ENCODE results near the gene CAMSAP1.

CAMSAP1 gene

DNA sequence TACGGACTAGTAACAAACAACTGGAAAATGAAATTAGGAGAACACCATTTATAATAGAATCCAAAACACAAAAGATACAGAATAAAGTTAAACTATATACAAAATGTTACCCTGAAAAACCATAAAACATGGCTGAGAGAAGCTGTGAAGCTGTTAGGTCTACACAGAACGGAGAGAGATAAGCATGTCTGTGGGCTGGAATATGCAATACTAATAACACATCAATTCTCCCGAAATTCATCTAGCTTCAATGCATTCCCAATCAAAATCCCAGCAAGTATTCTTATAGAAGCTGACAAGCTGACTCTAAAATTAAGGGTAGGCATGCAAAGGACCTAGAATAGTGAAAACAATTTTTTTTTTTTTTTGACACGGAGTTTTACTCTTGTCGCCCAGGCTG is 32.5 kb downstream of the CAMSAP1 start:
- no peak for TF ChIP-seq CTCF (IDR thresholded peaks at IDR 0.05; ENCODE audit: insufficient read depth, low read depth, low read length, missing control alignments)
- no peak overlapping the region for H3K4me3 ChIP-seq (ENCODE audit: low read depth, low read length)
- DNase-seq (ENCODE audit: low read depth): no peak

GRCh38 chr9:135869909-135870308 is 37.4 kb downstream of the CAMSAP1 start:
- no peak overlapping the region for H3K4me3 ChIP-seq (ENCODE audit: low read depth, low read length)
- TF ChIP-seq CTCF (IDR thresholded peaks at IDR 0.05; ENCODE audit: insufficient read depth, low read depth, low read length, missing control alignments): no peak
- DNase-seq (ENCODE audit: low read depth): no peak

GRCh38 chr9:135865531-135865930 is 41.8 kb downstream of the CAMSAP1 start:
- no peak for DNase-seq (ENCODE audit: low read depth)
- H3K4me3 ChIP-seq (ENCODE audit: low read depth, low read length): no peak overlapping the region
- no peak for TF ChIP-seq CTCF (IDR thresholded peaks at IDR 0.05; ENCODE audit: insufficient read depth, low read depth, low read length, missing control alignments)

DNA sequence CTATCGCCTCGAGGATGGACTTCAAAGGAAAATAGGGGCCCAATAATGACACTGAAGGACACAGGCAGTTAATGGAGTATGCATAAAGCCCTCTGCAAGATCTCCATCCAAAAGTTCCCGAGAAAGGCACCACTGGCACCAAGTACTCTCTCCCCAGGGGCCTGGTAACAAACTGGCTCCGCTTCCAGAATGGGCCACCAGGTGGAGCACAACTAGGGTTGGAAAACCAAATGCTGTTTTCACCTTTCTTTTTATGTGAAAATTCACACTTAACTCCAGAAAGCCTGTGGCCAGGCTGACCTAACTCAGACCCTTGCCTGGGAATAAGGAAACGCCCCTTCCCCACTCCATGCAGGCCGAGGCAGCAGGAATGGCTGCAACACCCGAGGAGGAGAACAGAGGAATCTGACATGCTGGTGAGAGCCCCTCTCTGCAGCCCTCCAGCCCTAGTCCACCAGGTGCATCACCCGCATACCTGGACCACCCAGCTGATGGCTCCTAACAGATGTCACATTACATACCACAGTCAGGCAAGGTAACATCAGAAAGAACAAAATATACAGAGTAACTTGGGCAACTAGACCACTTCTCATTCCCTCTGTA is 42.8 kb downstream of the CAMSAP1 start:
- DNase-seq (ENCODE audit: low read depth): peak; percentile 56
- H3K4me3 ChIP-seq (ENCODE audit: low read depth, low read length): no peak overlapping the region
- TF ChIP-seq CTCF (IDR thresholded peaks at IDR 0.05; ENCODE audit: insufficient read depth, low read depth, low read length, missing control alignments): peak; percentile 86

GRCh38 chr9:135862809-135863208 is 44.5 kb downstream of the CAMSAP1 start:
- DNase-seq (ENCODE audit: low read depth): no peak
- no peak for TF ChIP-seq CTCF (IDR thresholded peaks at IDR 0.05; ENCODE audit: insufficient read depth, low read depth, low read length, missing control alignments)
- no peak overlapping the region for H3K4me3 ChIP-seq (ENCODE audit: low read depth, low read length)

GRCh38 chr9:135858491-135859185 is 48.7 kb downstream of the CAMSAP1 start:
- H3K4me3 ChIP-seq (ENCODE audit: low read depth, low read length): no peak overlapping the region
- DNase-seq (ENCODE audit: low read depth): no peak
- no peak for TF ChIP-seq CTCF (IDR thresholded peaks at IDR 0.05; ENCODE audit: insufficient read depth, low read depth, low read length, missing control alignments)

- DNase-seq (ENCODE audit: low read depth): no peak
- H3K4me3 ChIP-seq (ENCODE audit: low read depth, low read length): no peak overlapping the region
- no peak for TF ChIP-seq CTCF (IDR thresholded peaks at IDR 0.05; ENCODE audit: insufficient read depth, low read depth, low read length, missing control alignments)
Observed at GRCh38 chr9:135857843-135858242, 49.5 kb downstream of the CAMSAP1 start.
